Transverse colon (tissue), 4 donors: Measurements from ENCODE around the gene WDR26. TPM values are rescaled to one million over a fixed set of nuclear protein-coding genes. Genes with fewer than 3 reads are reported as not detected.

Source experiments
- DNase-seq: peaks from one replicate; pipeline ENCODE4 v3.0.0-alpha.2; 2019
- H3K27ac ChIP-seq, 4 donors: fragments of 200-600 bp; sonication (generic); 2 replicates each; pipeline ENCODE4 v1.5.1; 2016 to 2018; ENCODE audit warnings: inconsistent platforms in 4 of 4
- H3K27me3 ChIP-seq: fragments of 200-600 bp; sonication (generic); 2 replicates; pipeline ENCODE4 v1.5.1; 2017; ENCODE audit warnings: inconsistent platforms
- H3K36me3 ChIP-seq, 4 donors: fragments of 200-600 bp; sonication (generic); 2 replicates each; pipeline ENCODE4 v1.5.1; 2017 to 2019; ENCODE audit warnings: inconsistent platforms in 4 of 4
- H3K4me1 ChIP-seq, 4 donors: fragments of 200-600 bp; sonication (generic); 2 replicates each; pipeline ENCODE4 v1.5.1; 2017 to 2020; ENCODE audit warnings: inconsistent platforms in 4 of 4
- H3K4me3 ChIP-seq, 4 donors: fragments of 200-600 bp; sonication (generic); 1 replicate in 1 of 4; 2 replicates in 3 of 4; pipeline versions ENCODE4 v1.5.1 to v1.6.1; 2017 to 2019; ENCODE audit warnings: inconsistent platforms in 4 of 4
- H3K9me3 ChIP-seq, 2 donors: fragments of 200-600 bp; sonication (generic); 2 replicates each; pipeline ENCODE4 v1.5.1; 2017 to 2019; ENCODE audit warnings: inconsistent platforms in 2 of 2
- CTCF ChIP-seq, 5 experiments: fragments of 200-600 bp in 3 of 5; fragments of 450-650 bp in 2 of 5; sonication (generic) in 3 of 5; IDR thresholded peaks; 1 replicate in 2 of 5; 2 replicates in 3 of 5; pipeline ENCODE4 v1.5.1; 2016 to 2017; ENCODE audit warnings: antibody characterized with exemption in 5 of 5, inconsistent platforms in 3 of 5, mild to moderate bottlenecking in 2 of 5, moderate library complexity in 1 of 5
- EP300 ChIP-seq: sonication (generic); formaldehyde crosslinking; IDR thresholded peaks from one replicate; pipeline ENCODE4 v1.6.1; 2017; ENCODE audit warnings: antibody characterized with exemption, low read depth
- POLR2A ChIP-seq: fragments of 450-650 bp; IDR thresholded peaks from one replicate; pipeline ENCODE4 v1.6.1; 2016; ENCODE audit warnings: antibody characterized with exemption, mild to moderate bottlenecking, moderate library complexity
- POLR2AphosphoS5 ChIP-seq, 3 donors: sonication (generic); formaldehyde crosslinking; IDR thresholded peaks; one replicate each; pipeline ENCODE4 v1.6.1; 2016; ENCODE audit warnings: antibody characterized with exemption in 3 of 3
- WGBS, 2 donors: methylation state at CpG; one replicate each; pipeline ENCODE4 v1.1.5; 2018; ENCODE audit warnings: low coverage in 1 of 2; 5-methylcytosine and 5-hydroxymethylcytosine counted together
- in situ Hi-C, 4 donors: fragments of 200-750 bp; cut with MboI; loops; one replicate each; pipeline versions ENCODE4 v1.15.0 to v1.15.1; 2017; ENCODE audit warnings: low sequenced_read_pairs in 3 of 4, low pct_ligation_motif_present in 1 of 4, low pct_unique_long_range_greater_than_20kb in 1 of 4
- intact Hi-C: fragments of 100-400 bp; cut with DNase I; formaldehyde crosslinking; loops from one replicate; pipeline ENCODE4 v1.15.1; 2023; ENCODE audit warnings: low total_unique reads
- total RNA-seq, 4 donors: library from RNA; depleted of rRNA; stranded (reverse); fragments of >200 nt; gene quantifications; one replicate each; pipeline ENCODE4 v1.1.0, GENCODE V29; 2016

The WDR26 gene
- total RNA-seq, 4 donors from 2014 or later: 77.4 to 127 (median 109) TPM

- no peak overlapping the region for H3K4me3 ChIP-seq
- peaks cover 0 to 72% (median 34%) of the 10 kb centered on the region in 4 donors for H3K36me3 ChIP-seq
- intact Hi-C loops (no loop called here), in situ Hi-C loops (no loop called here)
- no peak for DNase-seq
- H3K9me3 ChIP-seq: no peaks in the 10 kb centered on the region
- no peaks in the 10 kb centered on the region for H3K4me1 ChIP-seq
- TF ChIP-seq EP300: no peak
- no peak for TF ChIP-seq POLR2AphosphoS5 (IDR thresholded peaks at IDR 0.05)
- TF ChIP-seq POLR2A: no peak
- TF ChIP-seq CTCF (IDR thresholded peaks at IDR 0.05): no peak
- no peak overlapping the region for H3K27ac ChIP-seq
- WGBS, 2 donors: 68 to 79% methylated on average over 4 of the region's 4 CpGs
- no peaks in the 10 kb centered on the region for H3K27me3 ChIP-seq
Observed at GRCh38 chr1:224392411-224393249, 42.0 kb downstream of the WDR26 start.

GRCh38 chr1:224390517-224390916 is 44.1 kb downstream of the WDR26 start:
- no peaks in the 10 kb centered on the region for H3K27me3 ChIP-seq
- peaks cover 0 to 59% (median 27%) of the 10 kb centered on the region in 4 donors for H3K36me3 ChIP-seq
- in situ Hi-C loops: no loop called here
- no peak overlapping the region for H3K27ac ChIP-seq
- H3K9me3 ChIP-seq: no peaks in the 10 kb centered on the region
- intact Hi-C loops: no loop called here
- DNase-seq: no peak
- no peak overlapping the region for H3K4me3 ChIP-seq
- H3K4me1 ChIP-seq: no peaks in the 10 kb centered on the region
- no peak for TF ChIP-seq CTCF (IDR thresholded peaks at IDR 0.05)
- TF ChIP-seq POLR2A: no peak
- no peak for TF ChIP-seq EP300
- TF ChIP-seq POLR2AphosphoS5 (IDR thresholded peaks at IDR 0.05): no peak
- 91 to 95% methylated on average over 5 of the region's 5 CpGs for WGBS, 2 donors

- 95 to 100% methylated on average over 2 of the region's 2 CpGs for WGBS, 2 donors
- no peak for DNase-seq
- in situ Hi-C loops (no loop called here), intact Hi-C loops (no loop called here)
- no peaks in the 10 kb centered on the region for H3K27me3 ChIP-seq
- H3K9me3 ChIP-seq: no peaks in the 10 kb centered on the region
- no peak for TF ChIP-seq POLR2A
- no peak for TF ChIP-seq POLR2AphosphoS5 (IDR thresholded peaks at IDR 0.05)
- TF ChIP-seq CTCF (IDR thresholded peaks at IDR 0.05): no peak
- no peak for TF ChIP-seq EP300
- H3K4me3 ChIP-seq: no peak overlapping the region
- H3K36me3 ChIP-seq: peaks cover 0 to 48% (median 17%) of the 10 kb centered on the region in 4 donors
- H3K27ac ChIP-seq: no peak overlapping the region
- no peaks in the 10 kb centered on the region for H3K4me1 ChIP-seq
Observed at GRCh38 chr1:224387943-224388342, 46.7 kb downstream of the WDR26 start.

GRCh38 chr1:224387302-224387912 is 47.2 kb downstream of the WDR26 start:
- Histone ChIP-seq H3K9me3 (no peaks in the 10 kb centered on the region), H3K27ac (no peak overlapping the region), H3K4me3 (no peak overlapping the region), H3K4me1 (no peaks in the 10 kb centered on the region), H3K36me3 (peaks cover 0 to 42% (median 15%) of the 10 kb centered on the region in 4 donors), H3K27me3 (no peaks in the 10 kb centered on the region)
- TF ChIP-seq POLR2AphosphoS5 (IDR thresholded peaks at IDR 0.05): no peak
- no peak for TF ChIP-seq CTCF (IDR thresholded peaks at IDR 0.05)
- TF ChIP-seq EP300: no peak
- TF ChIP-seq POLR2A: no peak
- no peak for DNase-seq
- intact Hi-C loops (no loop called here), in situ Hi-C loops (no loop called here)
- WGBS, 2 donors: 66 to 93% methylated on average over 3 to 6 of the region's 6 CpGs
